DND-41 (cell line): ENCODE measurements around the gene KCMF1.
A peak's percentile ranks its signal among the peaks of the same experiment; 100 is the strongest.

ENCODE experiments used
- ATAC-seq: fragments of 200-7000 bp; cut with Tn5 transposase; 3 replicates; pipeline ENCODE4 v1.9.1; 2021; ENCODE audit warnings: low read depth; ENCODE audit not compliant: insufficient read depth
- DNase-seq: peaks from one replicate; pipeline ENCODE4 v3.0.0-alpha.2; 2020
- H2AFZ ChIP-seq: 2 replicates; pipeline ENCODE4 v1.6.0; 2012; ENCODE audit warnings: low read depth, low read length
- H3K27ac ChIP-seq: 2 replicates; pipeline ENCODE4 v1.5.1; 2012; ENCODE audit warnings: low read length, inconsistent platforms
- H3K27me3 ChIP-seq: fragments of 200-600 bp; sonication (generic); 2 replicates; pipeline ENCODE4 v1.6.0; 2012; ENCODE audit warnings: low read length, mild to moderate bottlenecking, inconsistent platforms; ENCODE audit not compliant: insufficient read depth, poor library complexity
- H3K36me3 ChIP-seq: 2 replicates; pipeline ENCODE4 v1.5.1; 2012; ENCODE audit warnings: low read length, inconsistent platforms; ENCODE audit not compliant: insufficient read depth
- H3K4me1 ChIP-seq: 2 replicates; pipeline ENCODE4 v1.5.1; 2012; ENCODE audit warnings: mild to moderate bottlenecking, low read length; ENCODE audit not compliant: insufficient read depth
- H3K4me2 ChIP-seq: 2 replicates; pipeline ENCODE4 v1.6.0; 2012; ENCODE audit warnings: mild to moderate bottlenecking, moderate library complexity, low read length, inconsistent platforms; ENCODE audit not compliant: insufficient read depth
- H3K4me3 ChIP-seq, 2 experiments: fragments of 200-600 bp in 1 of 2; shearing (Covaris generic) in 1 of 2; 2 replicates each; pipeline ENCODE4 v1.5.1; 2012 to 2016; ENCODE audit warnings: inconsistent platforms in 2 of 2, low read length in 2 of 2, mild to moderate bottlenecking in 2 of 2, low read depth in 1 of 2, moderate library complexity in 1 of 2
- H3K79me2 ChIP-seq: 2 replicates; pipeline ENCODE4 v1.6.0; 2012; ENCODE audit warnings: low read length, inconsistent platforms; ENCODE audit not compliant: insufficient read depth
- H3K9ac ChIP-seq: 2 replicates; pipeline ENCODE4 v1.6.0; 2012; ENCODE audit warnings: low read depth, mild to moderate bottlenecking, inconsistent platforms, low read length, moderate library complexity
- H3K9me3 ChIP-seq: 2 replicates; pipeline ENCODE4 v1.5.1; 2012; ENCODE audit warnings: low read length, moderate library complexity, mild to moderate bottlenecking, inconsistent platforms; ENCODE audit not compliant: insufficient read depth, severe bottlenecking
- H4K20me1 ChIP-seq: 2 replicates; pipeline ENCODE4 v1.6.0; 2012; ENCODE audit warnings: low read length; ENCODE audit not compliant: insufficient read depth
- CTCF ChIP-seq: IDR thresholded peaks from 2 replicates; pipeline ENCODE4 v1.5.1; 2012; ENCODE audit warnings: borderline replicate concordance, low read length, moderate library complexity, mild to moderate bottlenecking; ENCODE audit not compliant: poor library complexity, severe bottlenecking; ENCODE audit errors: extremely low read depth
- EZH2 ChIP-seq: IDR thresholded peaks from 3 replicates; pipeline ENCODE4 v1.6.1; 2012; ENCODE audit warnings: borderline replicate concordance, low read depth, mild to moderate bottlenecking, moderate library complexity, low read length, inconsistent platforms; ENCODE audit not compliant: severe bottlenecking

KCMF1 gene

GRCh38 chr2:84940088-84940470, 30.9 kb upstream of the KCMF1 start:
- no peak overlapping the region for H3K4me2 ChIP-seq
- H3K36me3 ChIP-seq = no peaks in the 10 kb centered on the region
- no peak for TF ChIP-seq CTCF
- TF ChIP-seq EZH2 = no peak
- no peaks in the 10 kb centered on the region for H3K79me2 ChIP-seq
- no peaks in the 10 kb centered on the region for H3K27me3 ChIP-seq
- H3K27ac ChIP-seq = no peak overlapping the region
- ATAC-seq (no peak), DNase-seq (no peak)
- no peak overlapping the region for H3K9ac ChIP-seq
- H3K4me3 ChIP-seq = no peak overlapping the region
- no peaks in the 10 kb centered on the region for H3K9me3 ChIP-seq
- no peaks in the 10 kb centered on the region for H3K4me1 ChIP-seq
- H4K20me1 ChIP-seq = no peaks in the 10 kb centered on the region
- peak overlapping the region; percentile 53 for H2AFZ ChIP-seq

- Histone ChIP-seq H3K4me2 (no peak overlapping the region), H3K27me3 (no peaks in the 10 kb centered on the region), H3K9ac (no peak overlapping the region), H3K36me3 (no peaks in the 10 kb centered on the region), H3K9me3 (no peaks in the 10 kb centered on the region), H2AFZ (no peak overlapping the region), H3K79me2 (no peaks in the 10 kb centered on the region), H3K27ac (no peak overlapping the region), H3K4me3 (no peak overlapping the region), H3K4me1 (no peaks in the 10 kb centered on the region), H4K20me1 (no peaks in the 10 kb centered on the region)
- DNase-seq = no peak
- TF ChIP-seq CTCF (no peak), EZH2 (no peak)
- ATAC-seq = no peak
Observed at GRCh38 chr2:84940831-84941412, 30.0 kb upstream of the KCMF1 start.

GRCh38 chr2:84942166-84942565, 28.8 kb upstream of the KCMF1 start:
- TF ChIP-seq EZH2 = no peak
- TF ChIP-seq CTCF = no peak
- Histone ChIP-seq H2AFZ (no peak overlapping the region), H4K20me1 (no peaks in the 10 kb centered on the region), H3K27ac (no peak overlapping the region), H3K27me3 (no peaks in the 10 kb centered on the region), H3K4me2 (no peak overlapping the region), H3K36me3 (no peaks in the 10 kb centered on the region), H3K9me3 (no peaks in the 10 kb centered on the region), H3K9ac (no peak overlapping the region), H3K79me2 (no peaks in the 10 kb centered on the region), H3K4me1 (no peaks in the 10 kb centered on the region), H3K4me3 (no peak overlapping the region)
- no peak for ATAC-seq
- no peak for DNase-seq
